GM21423 (cell line): ENCODE results near the gene NFIA.

Source experiments
- ATAC-seq: cut with Tn5 transposase; IDR thresholded peaks from one replicate; pipeline ENCODE4 v1.9.1; 2021; ENCODE audit warnings: mild to moderate bottlenecking, moderate library complexity; ENCODE audit not compliant: unreplicated experiment

Gene NFIA

GRCh38 chr1:61318319-61319125, 236.2 kb downstream of the NFIA start:
- ATAC-seq = peak; percentile 99

GRCh38 chr1:61320575-61320974, 238.2 kb downstream of the NFIA start:
- no peak for ATAC-seq

- no peak for ATAC-seq
These were observed 239.8 kb downstream of the NFIA start for GRCh38 chr1:61322008-61322744.

- ATAC-seq = no peak
These were observed 240.4 kb downstream of the NFIA start for GRCh38 chr1:61322769-61323168.

DNA sequence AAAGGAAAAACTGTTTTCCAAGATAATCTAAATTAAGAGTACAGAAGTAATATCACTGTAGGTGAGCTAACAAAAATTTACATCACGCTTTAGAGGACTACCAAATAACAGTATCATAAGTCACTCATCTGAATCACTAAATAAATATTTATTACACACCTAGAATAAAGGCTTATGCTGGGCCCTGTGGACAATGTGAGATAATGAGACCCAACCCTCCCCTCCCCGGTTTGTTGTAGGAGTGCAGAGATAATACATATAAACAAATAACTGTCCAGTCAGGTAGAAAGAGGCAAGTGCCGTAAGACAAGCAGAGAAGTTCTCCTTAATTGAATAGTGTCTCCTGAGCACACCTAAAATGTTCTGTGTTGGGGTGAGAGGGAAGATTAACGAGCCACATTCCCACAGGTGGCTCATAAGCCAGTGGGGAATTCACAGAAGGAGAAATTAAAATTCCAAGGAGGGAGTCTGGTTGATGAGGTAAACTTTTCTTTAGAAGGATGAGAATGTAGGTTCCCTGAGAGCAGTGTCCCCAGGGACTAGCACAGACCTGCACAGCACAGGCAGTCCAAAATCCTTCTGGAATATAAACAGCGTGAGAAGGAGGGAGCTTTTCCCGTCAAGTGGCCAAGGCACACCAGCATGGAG, 241.4 kb downstream of the NFIA start:
- ATAC-seq = no peak

GRCh38 chr1:61326713-61327112, 244.4 kb downstream of the NFIA start:
- no peak for ATAC-seq

- no peak for ATAC-seq
These were observed 245.1 kb downstream of the NFIA start for GRCh38 chr1:61327436-61327835.

GRCh38 chr1:61329556-61329955, 247.2 kb downstream of the NFIA start:
- no peak for ATAC-seq

- no peak for ATAC-seq
These were observed 247.7 kb downstream of the NFIA start for GRCh38 chr1:61330018-61330417.

DNA sequence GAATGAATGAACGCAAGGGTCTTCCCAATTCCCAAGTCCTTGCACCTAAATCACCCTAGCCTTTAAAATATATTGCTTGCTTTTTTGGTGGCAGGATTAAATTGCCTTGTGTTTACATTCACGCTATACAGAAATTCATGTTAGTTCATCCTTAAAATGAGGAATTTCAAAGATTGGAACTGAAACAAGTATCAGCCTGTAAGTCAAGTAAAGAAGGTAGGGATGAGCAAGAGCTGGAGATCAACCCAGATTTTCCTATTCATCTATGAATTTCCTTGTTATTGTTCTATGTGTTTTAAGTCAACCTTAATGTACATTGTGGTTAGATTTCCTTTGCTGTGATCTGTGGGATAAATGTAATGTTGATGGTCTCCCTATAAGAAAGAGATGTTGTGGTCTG, 248.2 kb downstream of the NFIA start:
- no peak for ATAC-seq

GRCh38 chr1:61332196-61332753, 249.9 kb downstream of the NFIA start:
- peak; percentile 93 for ATAC-seq

- no peak for ATAC-seq
These were observed 250.4 kb downstream of the NFIA start for GRCh38 chr1:61332796-61333195.

DNA sequence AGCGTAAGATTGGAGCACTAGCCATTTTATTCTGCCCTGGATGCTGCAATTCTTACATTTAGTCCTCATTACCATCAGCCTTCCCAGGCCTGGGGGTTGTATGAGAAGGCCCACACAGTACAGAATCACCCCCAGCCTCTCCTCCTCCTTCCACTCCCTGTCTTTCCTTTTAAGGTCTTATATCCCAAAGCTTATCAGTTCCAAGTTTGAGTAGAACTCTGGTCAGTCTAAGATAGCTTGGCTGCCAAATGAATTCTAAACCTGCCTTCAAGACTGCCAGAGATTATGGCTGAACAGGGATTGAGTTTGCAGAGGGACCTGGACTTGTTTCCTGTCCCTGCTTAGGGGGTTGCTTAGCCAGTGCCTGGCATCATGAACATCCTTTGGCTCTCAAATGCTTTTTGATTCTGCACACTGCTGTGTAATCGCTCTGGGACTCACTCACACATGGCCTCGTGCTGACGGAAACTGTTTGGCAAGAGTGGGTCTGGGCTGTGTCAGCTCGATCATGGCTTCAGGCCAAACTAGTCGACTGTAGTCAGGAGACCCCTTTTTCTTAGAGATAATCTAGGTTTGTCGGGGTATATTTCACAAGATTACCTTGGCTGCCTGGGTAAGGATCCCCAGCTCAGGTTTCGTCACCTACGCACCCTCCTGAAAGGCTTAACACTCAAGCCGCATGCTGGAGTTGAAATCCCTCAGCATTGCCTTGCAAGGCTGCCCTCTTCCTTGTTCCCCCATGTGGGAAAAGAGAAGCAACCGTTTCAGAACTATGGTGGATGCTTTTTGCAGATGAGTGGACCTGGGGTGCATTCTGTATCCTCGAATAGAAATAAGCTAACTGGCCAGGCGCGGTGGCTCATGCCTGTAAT, 252.6 kb downstream of the NFIA start:
- ATAC-seq = no peak

- no peak for ATAC-seq
These were observed 254.7 kb downstream of the NFIA start for GRCh38 chr1:61337037-61337436.

- ATAC-seq = no peak
These were observed 255.1 kb downstream of the NFIA start for GRCh38 chr1:61337441-61337951.

GRCh38 chr1:61337981-61338848, 255.9 kb downstream of the NFIA start:
- ATAC-seq = no peak

GRCh38 chr1:61338899-61339298, 256.5 kb downstream of the NFIA start:
- ATAC-seq = no peak

DNA sequence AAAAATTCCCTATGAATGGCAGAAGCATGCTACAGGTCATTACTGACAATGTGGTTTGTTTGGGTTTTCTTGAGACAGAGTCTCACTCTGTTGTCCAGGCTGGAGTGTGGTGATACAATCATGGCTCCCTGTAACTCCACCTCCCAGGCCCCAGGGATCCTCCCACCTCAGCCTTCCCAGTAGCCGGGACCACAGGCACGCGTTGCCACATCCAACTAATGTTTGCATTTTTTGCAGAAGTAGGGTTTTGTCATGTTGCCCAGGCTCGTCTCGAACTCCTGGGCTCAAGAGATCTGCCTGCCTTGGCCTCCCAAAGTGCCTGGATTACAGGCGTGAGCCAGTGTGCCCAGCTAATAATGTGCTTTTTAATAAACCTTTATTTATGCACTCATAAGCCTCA, 259.1 kb downstream of the NFIA start:
- no peak for ATAC-seq

GRCh38 chr1:61343734-61344420, 261.5 kb downstream of the NFIA start:
- no peak for ATAC-seq
